Measurements from ENCODE around the gene ABLIM2. TPM values are rescaled to one million over a fixed set of nuclear protein-coding genes. Genes with fewer than 3 reads are reported as not detected.

Gene ABLIM2
- total and polyA plus RNA-seq, 10 of the 15 experiments (the other 5 are each of a cell fraction or from before 2014, with no cell fraction given), result 0.03 to 0.15 (median 0.05) TPM; not detected in 7

DNA sequence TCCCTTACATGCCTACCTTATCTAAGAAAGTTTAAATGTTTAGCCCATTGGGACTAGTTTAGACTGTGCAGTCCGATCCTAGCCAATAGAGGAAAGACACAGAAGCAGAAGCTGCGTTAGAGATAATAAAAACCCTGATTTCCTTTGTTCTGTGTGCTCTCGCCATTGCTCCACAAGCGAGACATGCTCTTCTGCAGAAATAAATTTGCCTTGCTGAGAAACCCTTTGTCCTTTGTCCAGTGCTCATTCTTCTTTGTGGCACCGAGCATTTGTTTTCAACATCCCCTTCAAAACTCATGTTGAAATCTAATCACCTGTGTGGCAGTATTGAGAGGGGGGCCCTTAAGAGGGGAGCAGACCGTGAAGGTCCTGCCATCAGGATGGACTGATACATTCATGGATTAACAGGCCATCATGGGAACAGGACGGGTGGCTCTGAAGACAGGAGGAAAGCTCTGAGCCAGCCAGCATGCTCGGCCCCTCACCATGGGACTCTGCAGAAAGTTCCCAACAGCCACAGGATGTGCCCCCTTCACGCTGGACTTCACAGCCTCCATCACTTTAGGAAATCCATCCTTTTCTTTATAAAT lies 94.5 kb downstream of the ABLIM2 start (continued):
- TF ChIP-seq, protein P1, sequence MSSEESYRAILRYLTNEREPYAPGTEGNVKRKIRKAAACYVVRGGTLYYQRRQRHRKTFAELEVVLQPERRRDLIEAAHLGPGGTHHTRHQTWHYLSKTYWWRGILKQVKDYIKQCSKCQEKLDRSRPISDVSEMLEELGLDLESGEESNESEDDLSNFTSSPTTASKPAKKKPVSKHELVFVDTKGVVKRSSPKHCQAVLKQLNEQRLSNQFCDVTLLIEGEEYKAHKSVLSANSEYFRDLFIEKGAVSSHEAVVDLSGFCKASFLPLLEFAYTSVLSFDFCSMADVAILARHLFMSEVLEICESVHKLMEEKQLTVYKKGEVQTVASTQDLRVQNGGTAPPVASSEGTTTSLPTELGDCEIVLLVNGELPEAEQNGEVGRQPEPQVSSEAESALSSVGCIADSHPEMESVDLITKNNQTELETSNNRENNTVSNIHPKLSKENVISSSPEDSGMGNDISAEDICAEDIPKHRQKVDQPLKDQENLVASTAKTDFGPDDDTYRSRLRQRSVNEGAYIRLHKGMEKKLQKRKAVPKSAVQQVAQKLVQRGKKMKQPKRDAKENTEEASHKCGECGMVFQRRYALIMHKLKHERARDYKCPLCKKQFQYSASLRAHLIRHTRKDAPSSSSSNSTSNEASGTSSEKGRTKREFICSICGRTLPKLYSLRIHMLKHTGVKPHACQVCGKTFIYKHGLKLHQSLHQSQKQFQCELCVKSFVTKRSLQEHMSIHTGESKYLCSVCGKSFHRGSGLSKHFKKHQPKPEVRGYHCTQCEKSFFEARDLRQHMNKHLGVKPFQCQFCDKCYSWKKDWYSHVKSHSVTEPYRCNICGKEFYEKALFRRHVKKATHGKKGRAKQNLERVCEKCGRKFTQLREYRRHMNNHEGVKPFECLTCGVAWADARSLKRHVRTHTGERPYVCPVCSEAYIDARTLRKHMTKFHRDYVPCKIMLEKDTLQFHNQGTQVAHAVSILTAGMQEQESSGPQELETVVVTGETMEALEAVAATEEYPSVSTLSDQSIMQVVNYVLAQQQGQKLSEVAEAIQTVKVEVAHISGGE (CRISPR knock-in tag; IDR thresholded peaks at IDR 0.05), result no peak
- TF ChIP-seq, protein P2, sequence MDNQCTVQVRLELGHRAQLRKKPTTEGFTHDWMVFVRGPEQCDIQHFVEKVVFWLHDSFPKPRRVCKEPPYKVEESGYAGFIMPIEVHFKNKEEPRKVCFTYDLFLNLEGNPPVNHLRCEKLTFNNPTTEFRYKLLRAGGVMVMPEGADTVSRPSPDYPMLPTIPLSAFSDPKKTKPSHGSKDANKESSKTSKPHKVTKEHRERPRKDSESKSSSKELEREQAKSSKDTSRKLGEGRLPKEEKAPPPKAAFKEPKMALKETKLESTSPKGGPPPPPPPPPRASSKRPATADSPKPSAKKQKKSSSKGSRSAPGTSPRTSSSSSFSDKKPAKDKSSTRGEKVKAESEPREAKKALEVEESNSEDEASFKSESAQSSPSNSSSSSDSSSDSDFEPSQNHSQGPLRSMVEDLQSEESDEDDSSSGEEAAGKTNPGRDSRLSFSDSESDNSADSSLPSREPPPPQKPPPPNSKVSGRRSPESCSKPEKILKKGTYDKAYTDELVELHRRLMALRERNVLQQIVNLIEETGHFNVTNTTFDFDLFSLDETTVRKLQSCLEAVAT (IDR thresholded peaks at IDR 0.05), result no peak
- TF ChIP-seq RBBP5 (conservative IDR thresholded peaks at IDR 0.05) (no peak), ZNF24 (IDR thresholded peaks at IDR 0.05) (no peak), BCL11A (IDR thresholded peaks at IDR 0.05; ENCODE audit: low read depth, low read length) (no peak), HDGF (IDR thresholded peaks at IDR 0.05) (no peak), KLF5 (IDR thresholded peaks at IDR 0.05; ENCODE audit: partially characterized antibody) (no peak)
- TF ChIP-seq, protein P3, sequence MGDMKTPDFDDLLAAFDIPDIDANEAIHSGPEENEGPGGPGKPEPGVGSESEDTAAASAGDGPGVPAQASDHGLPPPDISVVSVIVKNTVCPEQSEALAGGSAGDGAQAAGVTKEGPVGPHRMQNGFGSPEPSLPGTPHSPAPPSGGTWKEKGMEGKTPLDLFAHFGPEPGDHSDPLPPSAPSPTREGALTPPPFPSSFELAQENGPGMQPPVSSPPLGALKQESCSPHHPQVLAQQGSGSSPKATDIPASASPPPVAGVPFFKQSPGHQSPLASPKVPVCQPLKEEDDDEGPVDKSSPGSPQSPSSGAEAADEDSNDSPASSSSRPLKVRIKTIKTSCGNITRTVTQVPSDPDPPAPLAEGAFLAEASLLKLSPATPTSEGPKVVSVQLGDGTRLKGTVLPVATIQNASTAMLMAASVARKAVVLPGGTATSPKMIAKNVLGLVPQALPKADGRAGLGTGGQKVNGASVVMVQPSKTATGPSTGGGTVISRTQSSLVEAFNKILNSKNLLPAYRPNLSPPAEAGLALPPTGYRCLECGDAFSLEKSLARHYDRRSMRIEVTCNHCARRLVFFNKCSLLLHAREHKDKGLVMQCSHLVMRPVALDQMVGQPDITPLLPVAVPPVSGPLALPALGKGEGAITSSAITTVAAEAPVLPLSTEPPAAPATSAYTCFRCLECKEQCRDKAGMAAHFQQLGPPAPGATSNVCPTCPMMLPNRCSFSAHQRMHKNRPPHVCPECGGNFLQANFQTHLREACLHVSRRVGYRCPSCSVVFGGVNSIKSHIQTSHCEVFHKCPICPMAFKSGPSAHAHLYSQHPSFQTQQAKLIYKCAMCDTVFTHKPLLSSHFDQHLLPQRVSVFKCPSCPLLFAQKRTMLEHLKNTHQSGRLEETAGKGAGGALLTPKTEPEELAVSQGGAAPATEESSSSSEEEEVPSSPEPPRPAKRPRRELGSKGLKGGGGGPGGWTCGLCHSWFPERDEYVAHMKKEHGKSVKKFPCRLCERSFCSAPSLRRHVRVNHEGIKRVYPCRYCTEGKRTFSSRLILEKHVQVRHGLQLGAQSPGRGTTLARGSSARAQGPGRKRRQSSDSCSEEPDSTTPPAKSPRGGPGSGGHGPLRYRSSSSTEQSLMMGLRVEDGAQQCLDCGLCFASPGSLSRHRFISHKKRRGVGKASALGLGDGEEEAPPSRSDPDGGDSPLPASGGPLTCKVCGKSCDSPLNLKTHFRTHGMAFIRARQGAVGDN (IDR thresholded peaks at IDR 0.05), result no peak
- TF ChIP-seq, protein P4, sequence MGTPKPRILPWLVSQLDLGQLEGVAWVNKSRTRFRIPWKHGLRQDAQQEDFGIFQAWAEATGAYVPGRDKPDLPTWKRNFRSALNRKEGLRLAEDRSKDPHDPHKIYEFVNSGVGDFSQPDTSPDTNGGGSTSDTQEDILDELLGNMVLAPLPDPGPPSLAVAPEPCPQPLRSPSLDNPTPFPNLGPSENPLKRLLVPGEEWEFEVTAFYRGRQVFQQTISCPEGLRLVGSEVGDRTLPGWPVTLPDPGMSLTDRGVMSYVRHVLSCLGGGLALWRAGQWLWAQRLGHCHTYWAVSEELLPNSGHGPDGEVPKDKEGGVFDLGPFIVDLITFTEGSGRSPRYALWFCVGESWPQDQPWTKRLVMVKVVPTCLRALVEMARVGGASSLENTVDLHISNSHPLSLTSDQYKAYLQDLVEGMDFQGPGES (IDR thresholded peaks at IDR 0.05), result no peak
